Measurements from ENCODE around the gene UBASH3B. TPM values are rescaled to one million over a fixed set of nuclear protein-coding genes. Genes with fewer than 3 reads are reported as not detected.

The UBASH3B gene
- total RNA-seq, 4 donors from 2014 or later: 1.8 to 6.6 (median 3.4) TPM

DNA sequence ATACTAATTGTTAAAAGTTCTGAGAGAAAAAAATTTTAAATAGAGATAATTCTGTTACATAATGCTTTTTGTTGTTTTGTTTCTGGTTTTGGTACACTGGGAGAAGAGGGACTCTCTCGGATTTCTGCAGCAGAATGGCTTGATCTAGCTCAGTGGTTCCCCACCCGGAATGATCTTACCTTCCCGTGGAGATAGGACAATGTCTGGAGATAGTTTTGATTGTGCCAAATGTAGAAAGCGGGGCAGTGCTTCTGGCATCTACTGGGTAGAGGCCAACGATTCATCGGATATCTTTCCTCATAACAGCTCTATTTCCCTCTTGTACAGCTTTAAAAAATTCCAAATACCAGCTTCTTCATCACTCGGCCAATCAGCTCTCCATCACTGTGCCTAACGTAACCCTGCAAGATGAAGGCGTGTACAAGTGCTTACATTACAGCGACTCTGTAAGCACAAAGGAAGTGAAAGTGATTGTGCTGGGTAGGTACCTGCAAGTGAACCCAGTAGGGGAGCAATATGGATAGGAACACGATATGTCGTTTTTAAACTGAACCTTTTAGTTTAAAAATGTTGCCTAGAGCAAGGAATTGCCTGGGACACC lies 195.9 kb downstream of the UBASH3B start:
- WGBS, 2 donors (ENCODE audit: low coverage in 1 of 2): 67 to 85% methylated on average over 5 to 12 of the region's 12 CpGs
- Histone ChIP-seq H3K27ac (no peak overlapping the region), H3K4me1 (no peaks in the 10 kb centered on the region), H3K27me3 (peaks cover 37% of the 10 kb centered on the region), H3K9me3 (no peaks in the 10 kb centered on the region), H3K4me3 (no peak overlapping the region), H3K36me3 (no peaks in the 10 kb centered on the region)
- ATAC-seq: no peak
- no peak for TF ChIP-seq EP300 (IDR thresholded peaks at IDR 0.05)
- TF ChIP-seq POLR2A (IDR thresholded peaks at IDR 0.05): no peak
- TF ChIP-seq, protein P1, sequence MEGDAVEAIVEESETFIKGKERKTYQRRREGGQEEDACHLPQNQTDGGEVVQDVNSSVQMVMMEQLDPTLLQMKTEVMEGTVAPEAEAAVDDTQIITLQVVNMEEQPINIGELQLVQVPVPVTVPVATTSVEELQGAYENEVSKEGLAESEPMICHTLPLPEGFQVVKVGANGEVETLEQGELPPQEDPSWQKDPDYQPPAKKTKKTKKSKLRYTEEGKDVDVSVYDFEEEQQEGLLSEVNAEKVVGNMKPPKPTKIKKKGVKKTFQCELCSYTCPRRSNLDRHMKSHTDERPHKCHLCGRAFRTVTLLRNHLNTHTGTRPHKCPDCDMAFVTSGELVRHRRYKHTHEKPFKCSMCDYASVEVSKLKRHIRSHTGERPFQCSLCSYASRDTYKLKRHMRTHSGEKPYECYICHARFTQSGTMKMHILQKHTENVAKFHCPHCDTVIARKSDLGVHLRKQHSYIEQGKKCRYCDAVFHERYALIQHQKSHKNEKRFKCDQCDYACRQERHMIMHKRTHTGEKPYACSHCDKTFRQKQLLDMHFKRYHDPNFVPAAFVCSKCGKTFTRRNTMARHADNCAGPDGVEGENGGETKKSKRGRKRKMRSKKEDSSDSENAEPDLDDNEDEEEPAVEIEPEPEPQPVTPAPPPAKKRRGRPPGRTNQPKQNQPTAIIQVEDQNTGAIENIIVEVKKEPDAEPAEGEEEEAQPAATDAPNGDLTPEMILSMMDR (IDR thresholded peaks at IDR 0.05): no peak
- no peak for TF ChIP-seq POLR2AphosphoS5 (IDR thresholded peaks at IDR 0.05)

DNA sequence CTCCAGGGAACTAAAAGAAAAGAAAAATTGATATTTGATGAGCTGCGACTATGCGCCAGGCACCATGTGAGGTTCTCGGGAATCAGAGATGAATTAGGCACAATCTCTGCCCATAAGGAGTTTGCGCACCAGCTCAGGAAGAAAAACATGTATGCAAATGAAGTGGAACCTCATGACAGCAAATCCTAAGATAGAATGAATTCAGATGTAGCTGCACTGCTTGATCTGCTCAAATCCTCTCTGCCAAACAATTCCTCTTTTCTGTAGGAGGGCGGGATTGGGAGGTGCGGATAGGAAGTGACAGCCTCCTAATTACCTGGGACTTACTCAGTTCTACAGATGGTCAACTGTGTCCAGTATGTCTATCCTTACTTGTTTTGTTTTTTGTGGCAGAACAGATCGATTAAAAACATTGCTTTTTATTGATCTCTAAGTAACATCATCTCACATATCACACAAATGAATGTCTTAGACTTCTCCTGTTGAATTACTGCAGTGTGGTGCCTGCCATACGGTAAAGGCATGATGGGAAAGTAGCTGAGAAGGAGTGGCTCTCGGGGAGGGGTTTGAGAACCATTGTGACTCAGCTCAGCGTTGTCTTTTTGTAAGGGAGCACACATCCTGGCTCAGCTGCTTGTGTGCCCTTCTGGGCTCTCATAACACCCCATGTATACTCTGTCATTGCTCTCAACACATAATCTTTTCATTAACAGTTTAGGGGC lies 196.7 kb downstream of the UBASH3B start:
- 62 to 69% methylated on average over 8 to 10 of the region's 10 CpGs for WGBS, 2 donors (ENCODE audit: low coverage in 1 of 2)
- Histone ChIP-seq H3K36me3 (no peaks in the 10 kb centered on the region), H3K4me1 (no peaks in the 10 kb centered on the region), H3K9me3 (no peaks in the 10 kb centered on the region), H3K27ac (no peak overlapping the region), H3K4me3 (no peak overlapping the region), H3K27me3 (peaks cover 37% of the 10 kb centered on the region)
- TF ChIP-seq, protein P1 (IDR thresholded peaks at IDR 0.05): no peak
- TF ChIP-seq EP300 (IDR thresholded peaks at IDR 0.05) (no peak), POLR2AphosphoS5 (IDR thresholded peaks at IDR 0.05) (no peak), POLR2A (IDR thresholded peaks at IDR 0.05) (no peak)
- ATAC-seq: no peak

DNA sequence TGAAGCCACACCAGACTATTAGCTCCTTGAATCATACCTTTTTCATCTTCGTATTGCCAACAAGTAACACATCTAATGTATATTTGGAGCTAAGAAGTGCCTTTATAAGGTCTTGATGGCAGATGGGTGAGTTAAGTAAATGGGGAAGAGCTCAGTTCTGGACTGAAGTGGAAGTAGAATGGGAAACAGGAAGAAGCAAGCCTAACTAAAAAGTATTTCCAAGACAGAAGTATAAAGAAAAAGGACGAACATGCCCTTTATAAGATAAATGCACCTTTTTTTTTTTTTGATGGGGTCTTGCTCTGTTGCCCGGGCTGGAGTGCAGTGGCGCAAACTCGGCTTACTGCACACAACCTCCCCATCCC lies 197.3 kb downstream of the UBASH3B start:
- ATAC-seq: no peak
- H3K4me1 ChIP-seq: no peaks in the 10 kb centered on the region
- no peak overlapping the region for H3K4me3 ChIP-seq
- no peaks in the 10 kb centered on the region for H3K9me3 ChIP-seq
- TF ChIP-seq, protein P1 (IDR thresholded peaks at IDR 0.05): no peak
- TF ChIP-seq EP300 (IDR thresholded peaks at IDR 0.05): no peak
- no peak for TF ChIP-seq POLR2AphosphoS5 (IDR thresholded peaks at IDR 0.05)
- no peak for TF ChIP-seq POLR2A (IDR thresholded peaks at IDR 0.05)
- no peak overlapping the region for H3K27ac ChIP-seq
- peaks cover 37% of the 10 kb centered on the region for H3K27me3 ChIP-seq
- 93% methylated on average over 2 to 3 of the region's 5 CpGs for WGBS, 2 donors (ENCODE audit: low coverage in 1 of 2)
- H3K36me3 ChIP-seq: no peaks in the 10 kb centered on the region

DNA sequence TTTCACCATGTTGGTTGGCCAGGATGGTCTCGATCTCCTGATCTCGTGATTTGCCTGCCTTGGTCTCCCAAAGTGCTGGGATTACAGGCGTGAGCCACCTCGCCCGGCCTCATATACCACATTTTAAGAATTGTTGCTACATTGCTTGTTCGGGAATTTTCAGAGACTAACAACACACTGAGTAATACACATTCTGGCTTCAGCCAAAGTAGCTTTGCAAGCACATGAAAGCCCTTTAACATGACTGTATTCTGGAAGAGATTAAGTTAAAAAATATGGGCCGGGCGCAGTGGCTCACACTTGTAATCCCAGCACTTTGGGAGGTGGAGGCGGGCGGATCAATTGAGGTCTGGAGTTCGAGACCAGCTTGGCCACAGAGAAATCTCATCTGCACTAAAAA lies 197.7 kb downstream of the UBASH3B start:
- H3K4me1 ChIP-seq: no peaks in the 10 kb centered on the region
- H3K4me3 ChIP-seq: no peak overlapping the region
- H3K27me3 ChIP-seq: peaks cover 37% of the 10 kb centered on the region
- H3K9me3 ChIP-seq: no peaks in the 10 kb centered on the region
- WGBS, 2 donors (ENCODE audit: low coverage in 1 of 2): 90% methylated on average over 11 of the region's 11 CpGs; no CpG with 5 or more reads in 1 of the 2 donors
- TF ChIP-seq POLR2A (IDR thresholded peaks at IDR 0.05): no peak
- H3K27ac ChIP-seq: no peak overlapping the region
- no peaks in the 10 kb centered on the region for H3K36me3 ChIP-seq
- ATAC-seq: no peak

DNA sequence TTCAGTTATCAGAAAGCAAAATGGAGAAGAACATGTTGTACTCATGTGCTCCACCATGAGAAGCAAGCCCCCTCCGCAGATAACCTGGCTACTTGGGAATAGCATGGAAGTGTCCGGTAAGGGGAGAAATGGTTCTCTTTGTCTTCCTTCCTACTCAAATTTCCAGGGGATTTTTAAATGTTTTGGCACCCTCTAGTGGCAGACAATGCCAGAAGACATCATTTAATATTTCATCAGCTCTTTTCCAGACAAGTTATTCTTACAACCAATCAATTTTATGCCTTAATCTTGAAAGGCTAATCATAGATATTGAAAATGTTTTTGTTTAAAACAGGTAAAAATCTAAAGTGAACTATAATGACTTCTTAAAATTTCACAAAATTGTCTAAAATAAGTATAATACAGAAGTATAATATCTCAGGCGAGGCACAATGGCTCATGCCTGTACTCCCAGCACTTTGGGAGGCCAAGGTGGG lies 198.5 kb downstream of the UBASH3B start:
- Histone ChIP-seq H3K36me3 (no peaks in the 10 kb centered on the region), H3K27ac (no peak overlapping the region), H3K4me1 (no peaks in the 10 kb centered on the region), H3K27me3 (peaks cover 37% of the 10 kb centered on the region), H3K9me3 (no peaks in the 10 kb centered on the region), H3K4me3 (no peak overlapping the region)
- WGBS, 2 donors (ENCODE audit: low coverage in 1 of 2): 37 to 39% methylated on average over 3 of the region's 3 CpGs
- TF ChIP-seq EP300 (IDR thresholded peaks at IDR 0.05): no peak
- TF ChIP-seq, protein P1 (IDR thresholded peaks at IDR 0.05): peak; percentile 57 to 68 (median 64)
- no peak for ATAC-seq

All from gastroesophageal sphincter (tissue), 4 donors.